Vagina (tissue), 2 donors: ENCODE measurements around the gene OR5H2.

Source experiments
- CTCF ChIP-seq, 3 experiments: fragments of 450-650 bp in 2 of 3; fragments of 200-600 bp in 1 of 3; sonication (generic) in 1 of 3; IDR thresholded peaks; one replicate each; pipeline ENCODE4 v1.5.1; 2017 to 2019; ENCODE audit warnings: antibody characterized with exemption in 3 of 3, mild to moderate bottlenecking in 2 of 3, moderate library complexity in 2 of 3
- POLR2A ChIP-seq, 2 donors: fragments of 450-650 bp; IDR thresholded peaks; one replicate each; pipeline ENCODE4 v1.6.1; 2017; ENCODE audit warnings: antibody characterized with exemption in 2 of 2, mild to moderate bottlenecking in 2 of 2, moderate library complexity in 2 of 2
- POLR2AphosphoS5 ChIP-seq, 2 donors: sonication (generic); formaldehyde crosslinking; IDR thresholded peaks; one replicate each; pipeline ENCODE4 v1.9.0; 2017; ENCODE audit warnings: antibody characterized with exemption in 2 of 2, mild to moderate bottlenecking in 2 of 2, low read depth in 1 of 2; ENCODE audit not compliant: insufficient read depth in 1 of 2

- TF ChIP-seq CTCF (IDR thresholded peaks at IDR 0.05) (no peak), POLR2A (IDR thresholded peaks at IDR 0.05) (no peak), POLR2AphosphoS5 (IDR thresholded peaks at IDR 0.05; ENCODE audit: insufficient read depth in 1 of 2, low read depth in 1 of 2) (no peak)
These were observed 8.6 kb downstream of the OR5H2 start for GRCh38 chr3:98290916-98291315.
